H1 (cell line): ENCODE results near the gene PLG.
"Not testable (repeated sequence)": the region's sequence is repeated elsewhere in the genome, so short reads cannot be mapped to it uniquely, and the experiment has no call there.

Source experiments
- YY1 ChIP-seq: IDR thresholded peaks from 2 replicates; pipeline ENCODE4 v1.6.1; 2011; ENCODE audit warnings: low read depth, mild to moderate bottlenecking, low read length
- TF ChIP-seq, protein P1 (sequence below): IDR thresholded peaks from 2 replicates; pipeline ENCODE4 v1.6.1; 2012; ENCODE audit warnings: inconsistent platforms

DNA sequence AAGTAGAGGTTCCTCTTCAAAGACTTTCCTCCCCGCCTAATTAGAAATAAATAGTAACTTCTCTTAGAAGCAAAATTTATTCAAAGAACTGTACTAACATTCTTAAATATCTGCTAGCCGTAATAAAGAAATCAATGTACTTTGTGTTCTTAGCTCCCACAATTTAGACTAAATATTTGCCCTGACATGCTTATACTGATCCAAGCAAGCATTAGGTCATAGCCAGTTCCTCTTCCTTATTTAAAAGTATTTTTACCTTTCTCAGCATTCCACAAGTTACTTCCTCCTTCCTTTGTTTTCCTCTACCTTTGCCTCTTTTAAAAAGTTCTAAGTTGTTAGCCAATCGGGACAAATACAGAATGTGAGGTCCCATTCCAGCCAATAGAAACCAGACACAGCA is 86.1 kb downstream of the PLG start:
- TF ChIP-seq YY1: not testable (repeated sequence)
- TF ChIP-seq, protein P1, sequence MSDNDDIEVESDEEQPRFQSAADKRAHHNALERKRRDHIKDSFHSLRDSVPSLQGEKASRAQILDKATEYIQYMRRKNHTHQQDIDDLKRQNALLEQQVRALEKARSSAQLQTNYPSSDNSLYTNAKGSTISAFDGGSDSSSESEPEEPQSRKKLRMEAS: not testable (repeated sequence)
